Esophagus squamous epithelium (tissue), 5 donors: ENCODE measurements around the gene METAP1D. TPM values are rescaled to one million over a fixed set of nuclear protein-coding genes. Genes with fewer than 3 reads are reported as not detected.

Experiments used
- DNase-seq: peaks from one replicate; lab custom pipeline; 2025; lab: John Stamatoyannopoulos, UW
- H3K27ac ChIP-seq, 4 donors: fragments of 200-600 bp; sonication (generic); one replicate each; pipeline ENCODE4 v1.5.1; 2016 to 2019; ENCODE audit warnings: mild to moderate bottlenecking in 1 of 4
- H3K27me3 ChIP-seq, 4 donors: fragments of 200-600 bp; sonication (generic); 1 replicate in 3 of 4; 2 replicates in 1 of 4; pipeline versions ENCODE4 v1.5.1 to v1.6.0; 2017 to 2021; ENCODE audit warnings: antibody characterized with exemption in 1 of 4
- H3K36me3 ChIP-seq, 3 donors: fragments of 200-600 bp; sonication (generic); one replicate each; pipeline ENCODE4 v1.5.1; 2016 to 2019
- H3K4me1 ChIP-seq, 3 donors: fragments of 200-600 bp; sonication (generic); one replicate each; pipeline ENCODE4 v1.5.1; 2017 to 2019
- H3K4me3 ChIP-seq, 4 donors: fragments of 200-600 bp; sonication (generic); 1 replicate in 3 of 4; 2 replicates in 1 of 4; pipeline ENCODE4 v1.5.1; 2016 to 2019; ENCODE audit warnings: mild to moderate bottlenecking in 2 of 4, moderate library complexity in 1 of 4
- H3K9me3 ChIP-seq, 3 donors: fragments of 200-600 bp; sonication (generic); one replicate each; pipeline ENCODE4 v1.5.1; 2016 to 2019
- CTCF ChIP-seq, 6 experiments: fragments of 450-650 bp in 4 of 6; fragments of 200-600 bp in 2 of 6; sonication (generic) in 2 of 6; IDR thresholded peaks; one replicate each; pipeline ENCODE4 v1.5.1; 2016 to 2019; ENCODE audit warnings: antibody characterized with exemption in 6 of 6, mild to moderate bottlenecking in 4 of 6, moderate library complexity in 4 of 6
- POLR2A ChIP-seq, 4 donors: fragments of 450-650 bp; IDR thresholded peaks; one replicate each; pipeline ENCODE4 v1.6.1; 2017; ENCODE audit warnings: antibody characterized with exemption in 4 of 4, mild to moderate bottlenecking in 4 of 4, moderate library complexity in 3 of 4
- WGBS, 2 donors: methylation state at CpG; one replicate each; pipeline ENCODE4 v1.1.5; 2018; 5-methylcytosine and 5-hydroxymethylcytosine counted together
- intact Hi-C: fragments of 100-400 bp; cut with DNase I; formaldehyde crosslinking; loops from one replicate; pipeline ENCODE4 v1.15.0; 2022
- total RNA-seq, 4 donors: library from RNA; depleted of rRNA; stranded (reverse); fragments of >200 nt; gene quantifications; one replicate each; pipeline ENCODE4 v1.1.0, GENCODE V29; 2016
- donor health status: DM: yes; HTN: yes; CAD: no.

METAP1D gene
- total RNA-seq, 4 donors from 2014 or later = 2.4 to 7.1 (median 5.7) TPM

- no peak overlapping the region for H3K4me3 ChIP-seq
- intact Hi-C loops = no loop called here
- no peaks in the 10 kb centered on the region for H3K9me3 ChIP-seq
- peaks cover 0 to 38% (median 6%) of the 10 kb centered on the region in 3 donors for H3K36me3 ChIP-seq
- WGBS, 2 donors = 77 to 78% methylated on average over 3 of the region's 3 CpGs
- no peaks in the 10 kb centered on the region for H3K27me3 ChIP-seq
- H3K4me1 ChIP-seq = no peaks in the 10 kb centered on the region
- no peak for TF ChIP-seq CTCF (IDR thresholded peaks at IDR 0.05)
- no peak for TF ChIP-seq POLR2A (IDR thresholded peaks at IDR 0.05)
- DNase-seq = no peak
- no peak overlapping the region for H3K27ac ChIP-seq
These were observed 34.5 kb upstream of the METAP1D start for GRCh38 chr2:171965238-171965637.

GRCh38 chr2:171965661-171966060, 34.1 kb upstream of the METAP1D start:
- 93 to 94% methylated on average over 3 of the region's 3 CpGs for WGBS, 2 donors
- H3K27me3 ChIP-seq = no peaks in the 10 kb centered on the region
- no peak overlapping the region for H3K27ac ChIP-seq
- H3K36me3 ChIP-seq = peaks cover 0 to 40% (median 6%) of the 10 kb centered on the region in 3 donors
- no peak overlapping the region for H3K4me3 ChIP-seq
- TF ChIP-seq CTCF (IDR thresholded peaks at IDR 0.05) (no peak), POLR2A (IDR thresholded peaks at IDR 0.05) (no peak)
- H3K9me3 ChIP-seq = no peaks in the 10 kb centered on the region
- intact Hi-C loops = no loop called here
- DNase-seq = no peak
- H3K4me1 ChIP-seq = no peaks in the 10 kb centered on the region

- 91 to 96% methylated on average over 8 of the region's 8 CpGs for WGBS, 2 donors
- Histone ChIP-seq H3K9me3 (no peaks in the 10 kb centered on the region), H3K4me1 (no peaks in the 10 kb centered on the region), H3K36me3 (peaks cover 0 to 46% (median 6%) of the 10 kb centered on the region in 3 donors), H3K27me3 (no peaks in the 10 kb centered on the region), H3K4me3 (no peak overlapping the region), H3K27ac (no peak overlapping the region)
- DNase-seq = no peak
- intact Hi-C loops = no loop called here
- TF ChIP-seq POLR2A (IDR thresholded peaks at IDR 0.05) = no peak
- no peak for TF ChIP-seq CTCF (IDR thresholded peaks at IDR 0.05)
These were observed 33.5 kb upstream of the METAP1D start for GRCh38 chr2:171966235-171966634.

GRCh38 chr2:171966688-171967087, 33.1 kb upstream of the METAP1D start:
- H3K36me3 ChIP-seq = peaks cover 0 to 50% (median 6%) of the 10 kb centered on the region in 3 donors
- no peaks in the 10 kb centered on the region for H3K27me3 ChIP-seq
- no peaks in the 10 kb centered on the region for H3K9me3 ChIP-seq
- no peak for TF ChIP-seq CTCF (IDR thresholded peaks at IDR 0.05)
- no peak for TF ChIP-seq POLR2A (IDR thresholded peaks at IDR 0.05)
- H3K4me1 ChIP-seq = no peaks in the 10 kb centered on the region
- no peak overlapping the region for H3K27ac ChIP-seq
- no peak for DNase-seq
- no peak overlapping the region for H3K4me3 ChIP-seq
- intact Hi-C loops = no loop called here

GRCh38 chr2:171968509-171968908, 31.2 kb upstream of the METAP1D start:
- no peak overlapping the region for H3K4me3 ChIP-seq
- no peak for DNase-seq
- no peaks in the 10 kb centered on the region for H3K9me3 ChIP-seq
- H3K27me3 ChIP-seq = no peaks in the 10 kb centered on the region
- H3K4me1 ChIP-seq = no peaks in the 10 kb centered on the region
- intact Hi-C loops = no loop called here
- TF ChIP-seq CTCF (IDR thresholded peaks at IDR 0.05) (no peak), POLR2A (IDR thresholded peaks at IDR 0.05) (no peak)
- H3K36me3 ChIP-seq = peaks cover 0 to 61% (median 6%) of the 10 kb centered on the region in 3 donors
- H3K27ac ChIP-seq = no peak overlapping the region
